ENCODE data around the gene EFCAB14. TPM values are rescaled to one million over a fixed set of nuclear protein-coding genes. Genes with fewer than 3 reads are reported as not detected.
"Not testable (repeated sequence)": the region's sequence is repeated elsewhere in the genome, so short reads cannot be mapped to it uniquely, and the experiment has no call there.

The EFCAB14 gene
- total RNA-seq, 4 donors from 2014 or later: 68.7 to 98.8 (median 88.9) TPM

DNA sequence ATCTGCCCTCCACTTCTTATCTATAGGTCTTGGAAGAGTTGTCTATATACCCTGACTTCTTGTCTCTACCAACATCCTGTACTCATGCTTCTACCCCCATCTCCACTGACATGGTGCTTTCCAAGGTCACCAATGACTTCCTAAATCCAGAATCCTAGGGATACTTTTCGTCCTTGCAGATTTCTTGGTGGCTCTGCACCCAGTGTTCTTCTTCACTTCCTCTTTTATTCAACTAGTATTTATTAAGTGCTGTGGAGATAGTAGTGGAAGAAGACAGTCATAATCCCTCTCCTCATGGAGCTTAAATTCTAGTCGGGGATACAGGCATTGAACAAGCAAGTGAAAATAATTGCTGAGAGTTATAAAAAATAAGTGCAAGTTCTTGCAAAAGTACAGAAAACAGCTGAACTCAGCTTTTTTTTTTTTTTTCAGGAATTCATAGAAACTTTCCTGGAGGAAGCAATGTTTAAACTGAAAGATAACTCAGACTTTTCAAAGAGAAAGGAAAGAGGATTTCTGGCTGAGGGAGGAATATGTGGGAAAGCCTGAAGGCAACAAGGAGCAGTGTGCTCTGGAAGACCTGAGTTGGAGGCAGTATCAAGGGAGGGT is 41.7 kb upstream of the EFCAB14 start:
- TF ChIP-seq CTCF (IDR thresholded peaks at IDR 0.05) (no peak), POLR2A (IDR thresholded peaks at IDR 0.05) (no peak)
- Histone ChIP-seq H3K9me3 (no peaks in the 10 kb centered on the region), H3K36me3 (no peaks in the 10 kb centered on the region), H3K27me3 (peaks cover 0 to 11% (median 0%) of the 10 kb centered on the region in 4 donors), H3K4me3 (no peak overlapping the region), H3K27ac (no peak overlapping the region), H3K4me1 (peaks cover 5 to 30% (median 13%) of the 10 kb centered on the region in 3 donors)
- no peak for DNase-seq
- intact Hi-C loops (cut with DNase I): no loop called here
- 75 to 81% methylated on average over 2 of the region's 2 CpGs for whole genome bisulfite sequencing, 2 donors

DNA sequence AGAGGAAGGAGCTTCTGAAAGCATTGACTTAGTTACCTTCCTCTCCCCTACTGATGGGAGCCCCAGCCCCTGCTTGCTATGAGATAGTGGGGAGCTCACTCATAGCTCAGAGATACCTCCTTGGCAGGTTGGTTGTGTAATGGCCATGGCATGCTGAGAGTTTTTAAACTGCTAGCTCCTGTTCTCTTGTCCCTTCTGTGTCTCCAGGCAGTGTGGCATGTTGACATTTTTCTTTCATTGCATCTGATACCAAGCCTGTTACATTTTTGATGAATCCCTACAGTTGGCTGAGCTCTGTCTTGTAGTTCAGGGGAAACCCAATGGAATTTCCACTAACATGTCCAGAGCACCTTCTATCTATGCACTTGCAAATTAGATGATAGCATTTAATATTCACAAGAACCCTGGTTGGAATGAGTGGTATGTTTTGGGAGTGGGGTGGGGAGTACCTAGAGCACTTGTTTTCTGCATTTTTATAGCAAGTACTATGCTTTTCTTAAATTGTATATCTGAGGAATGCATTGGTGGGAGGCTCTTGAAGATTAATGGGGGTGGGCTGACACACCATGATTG is 39.1 kb upstream of the EFCAB14 start:
- no peak overlapping the region for H3K4me3 ChIP-seq

GRCh38 chr1:46757247-46757955 is 38.5 kb upstream of the EFCAB14 start:
- H3K27ac ChIP-seq: peak overlapping the region; percentile 36 to 80 (median 75)

More for the DNA sequence above, 39.1 kb upstream of the EFCAB14 start:
- no peak for DNase-seq
- TF ChIP-seq POLR2A (IDR thresholded peaks at IDR 0.05): no peak
- no peak for TF ChIP-seq CTCF (IDR thresholded peaks at IDR 0.05)
- Histone ChIP-seq H3K9me3 (no peaks in the 10 kb centered on the region), H3K27ac (peak overlapping the region; percentile 36 to 80 (median 75)), H3K4me1 (peaks cover 11 to 53% (median 23%) of the 10 kb centered on the region in 3 donors), H3K36me3 (no peaks in the 10 kb centered on the region), H3K27me3 (peaks cover 0 to 11% (median 0%) of the 10 kb centered on the region in 4 donors)
- intact Hi-C loops (cut with DNase I): no loop called here

DNA sequence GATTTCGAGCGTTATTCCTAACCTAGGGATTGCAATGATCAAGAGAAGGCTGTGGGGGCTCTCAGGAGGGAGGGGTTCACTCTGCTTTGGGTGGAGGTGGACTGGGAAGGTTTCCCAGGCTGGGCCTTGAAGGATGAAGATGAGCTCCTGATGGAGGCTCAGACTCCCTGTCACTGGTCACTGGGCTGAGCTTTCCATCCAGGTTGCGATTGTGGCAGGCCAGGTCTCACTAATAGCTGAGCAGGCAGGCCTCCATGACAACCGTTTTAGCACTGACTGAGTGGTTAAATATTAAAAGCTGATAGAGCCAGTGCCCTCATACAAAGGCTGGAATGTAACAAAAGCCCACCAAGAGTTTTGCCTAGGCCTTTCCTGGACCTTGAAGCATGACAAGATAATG is 36.2 kb upstream of the EFCAB14 start:
- peak overlapping the region; percentile 57 to 79 (median 69) for H3K27ac ChIP-seq
- H3K9me3 ChIP-seq: no peaks in the 10 kb centered on the region
- TF ChIP-seq POLR2A (IDR thresholded peaks at IDR 0.05) (no peak), CTCF (IDR thresholded peaks at IDR 0.05) (no peak)
- WGBS, 2 donors: 40 to 69% methylated on average over 2 of the region's 4 CpGs
- peaks cover 18 to 82% (median 23%) of the 10 kb centered on the region in 3 donors for H3K4me1 ChIP-seq
- H3K4me3 ChIP-seq: no peak overlapping the region
- H3K36me3 ChIP-seq: no peaks in the 10 kb centered on the region
- no peak for DNase-seq
- peaks cover 0 to 19% (median 0%) of the 10 kb centered on the region in 4 donors for H3K27me3 ChIP-seq
- intact Hi-C loops (cut with DNase I): no loop called here

More at GRCh38 chr1:46757247-46757955, 38.5 kb upstream of the EFCAB14 start:
- Histone ChIP-seq H3K4me3 (no peak overlapping the region), H3K36me3 (no peaks in the 10 kb centered on the region), H3K9me3 (no peaks in the 10 kb centered on the region), H3K27me3 (peaks cover 0 to 11% (median 0%) of the 10 kb centered on the region in 4 donors), H3K4me1 (peaks cover 11 to 59% (median 23%) of the 10 kb centered on the region in 3 donors)
- no peak for DNase-seq
- 33 to 37% methylated on average over 6 of the region's 6 CpGs for WGBS, 2 donors
- TF ChIP-seq POLR2A (IDR thresholded peaks at IDR 0.05) (no peak), CTCF (IDR thresholded peaks at IDR 0.05) (no peak)
- intact Hi-C loops (cut with DNase I): no loop called here

DNA sequence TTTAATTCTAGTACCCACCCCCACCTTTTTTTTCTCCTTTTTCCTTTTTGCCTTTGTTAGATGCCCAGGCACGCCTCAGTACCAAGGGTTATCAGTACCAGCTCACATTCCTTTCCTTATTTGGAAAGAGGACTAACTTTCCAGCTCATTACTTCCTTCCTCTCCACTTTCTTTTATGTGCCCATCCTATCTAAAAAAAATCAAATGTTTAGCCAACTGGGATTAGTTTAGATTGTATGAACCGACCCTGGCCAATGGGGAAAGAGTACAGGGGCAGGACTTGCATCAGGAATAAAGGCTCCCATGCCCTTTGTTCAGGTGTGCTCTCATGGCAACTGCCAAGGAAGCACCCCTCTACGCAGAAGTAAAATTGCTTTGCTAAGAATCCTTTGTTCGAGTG is 35.8 kb upstream of the EFCAB14 start:
- DNase-seq; H3K4me3 ChIP-seq; H3K36me3 ChIP-seq; H3K9me3 ChIP-seq; intact Hi-C loops (cut with DNase I): not testable (repeated sequence)
- peaks cover 0 to 19% (median 0%) of the 10 kb centered on the region in 4 donors for H3K27me3 ChIP-seq
- H3K27ac ChIP-seq: peak overlapping the region; percentile 57 to 79 (median 69)
- WGBS, 2 donors: 43 to 44% methylated on average over 4 of the region's 4 CpGs
- peaks cover 18 to 86% (median 23%) of the 10 kb centered on the region in 3 donors for H3K4me1 ChIP-seq
